Activated CD4-positive, alpha-beta T cell treated with anti-CD3 and anti-CD28 coated beads, Interleukin-2, amount 50 U/mL, for 1 hour (primary cell): ENCODE results near the gene LEKR1.

ENCODE experiments used
- DNase-seq: peaks from one replicate; pipeline ENCODE4 v3.0.0-alpha.2; 2020

Gene LEKR1

DNA sequence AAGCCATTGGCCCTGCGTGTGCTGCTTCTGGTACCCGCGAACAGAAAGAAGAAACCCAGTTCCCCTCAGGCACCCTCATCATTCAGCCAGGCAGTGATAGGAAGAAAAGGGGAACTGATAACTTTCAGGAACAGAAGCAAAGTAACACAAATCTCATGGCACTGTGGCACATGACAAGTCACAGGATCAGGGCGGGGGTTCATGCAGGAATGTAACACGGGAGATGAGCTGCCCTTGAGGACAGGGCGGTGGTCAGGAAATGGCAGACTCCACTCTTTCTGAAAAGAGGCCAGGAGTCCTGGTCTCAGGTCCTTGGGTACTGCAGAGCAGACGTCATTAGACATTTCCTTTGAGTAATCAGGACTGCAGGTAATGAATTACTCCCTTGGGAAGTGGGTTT, 238.2 kb downstream of the LEKR1 start:
- no peak for DNase-seq

DNA sequence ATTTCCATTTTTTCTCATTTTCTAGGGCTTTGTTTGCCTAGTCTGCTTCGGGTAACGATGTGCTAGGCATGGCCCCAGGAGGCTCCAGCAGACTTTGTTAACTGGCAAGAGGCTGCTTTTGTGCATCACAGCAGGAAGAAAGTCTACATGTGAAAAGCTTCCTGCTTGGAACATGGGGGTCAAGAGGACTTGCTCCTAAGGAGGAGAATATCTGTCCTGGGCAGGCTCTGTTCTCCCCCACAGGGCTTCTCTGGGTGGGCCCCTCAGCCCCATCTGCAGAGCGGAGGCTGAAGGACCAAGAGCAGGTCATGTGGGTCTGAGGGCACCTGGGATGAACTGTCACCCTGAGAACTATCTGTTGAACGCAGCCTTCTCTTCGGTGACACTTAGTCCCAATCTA, 239.0 kb downstream of the LEKR1 start:
- no peak for DNase-seq

GRCh38 chr3:157066335-157067098, 240.4 kb downstream of the LEKR1 start:
- DNase-seq: no peak

DNA sequence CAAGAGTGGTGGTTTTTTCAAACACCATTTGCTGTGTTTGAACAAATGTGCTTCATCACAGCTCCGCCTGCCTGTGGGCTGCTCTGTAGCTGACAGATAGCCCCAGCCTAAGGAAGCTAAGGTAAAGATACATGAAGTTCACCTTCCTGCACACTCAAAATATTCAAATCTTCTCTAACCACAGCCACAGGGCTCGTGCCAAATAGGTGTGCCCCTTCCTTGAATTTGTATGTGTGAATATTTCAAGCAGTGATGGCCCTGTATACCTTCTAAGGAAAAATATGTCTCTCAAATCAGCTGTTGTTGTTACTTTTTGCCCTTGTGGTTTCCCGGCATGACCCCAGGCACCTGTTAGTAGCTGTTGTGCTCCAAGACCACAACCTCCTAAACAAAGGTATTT, 241.0 kb downstream of the LEKR1 start:
- DNase-seq: peak; percentile 21

- no peak for DNase-seq
These were observed 243.3 kb downstream of the LEKR1 start for GRCh38 chr3:157069406-157069805.

- no peak for DNase-seq
These were observed 243.9 kb downstream of the LEKR1 start for GRCh38 chr3:157069846-157070677.

GRCh38 chr3:157070678-157070999, 244.5 kb downstream of the LEKR1 start:
- DNase-seq: no peak

- no peak for DNase-seq
These were observed 245.8 kb downstream of the LEKR1 start for GRCh38 chr3:157071744-157072525.

GRCh38 chr3:157073810-157074209, 247.7 kb downstream of the LEKR1 start:
- DNase-seq: no peak

DNA sequence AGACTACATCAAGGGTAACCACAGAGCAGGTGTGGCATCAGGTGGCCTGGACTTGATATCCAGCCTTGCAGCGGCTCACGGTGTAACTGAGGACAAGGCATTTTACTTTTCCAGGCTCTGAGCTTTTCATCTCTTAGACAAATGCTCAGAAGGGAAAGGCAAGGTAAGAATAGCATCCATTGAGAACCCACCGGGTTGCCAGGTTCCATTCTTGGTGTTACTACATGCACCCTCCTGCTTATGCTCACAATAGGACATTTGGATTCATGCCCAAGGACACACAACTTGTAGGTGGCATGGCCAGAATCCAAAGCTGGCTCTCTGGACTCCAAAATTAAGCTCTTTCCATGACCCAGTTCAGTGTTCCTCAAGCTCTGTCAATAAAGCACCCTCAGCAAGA, 248.3 kb downstream of the LEKR1 start:
- no peak for DNase-seq

GRCh38 chr3:157074981-157075380, 248.8 kb downstream of the LEKR1 start:
- no peak for DNase-seq

DNA sequence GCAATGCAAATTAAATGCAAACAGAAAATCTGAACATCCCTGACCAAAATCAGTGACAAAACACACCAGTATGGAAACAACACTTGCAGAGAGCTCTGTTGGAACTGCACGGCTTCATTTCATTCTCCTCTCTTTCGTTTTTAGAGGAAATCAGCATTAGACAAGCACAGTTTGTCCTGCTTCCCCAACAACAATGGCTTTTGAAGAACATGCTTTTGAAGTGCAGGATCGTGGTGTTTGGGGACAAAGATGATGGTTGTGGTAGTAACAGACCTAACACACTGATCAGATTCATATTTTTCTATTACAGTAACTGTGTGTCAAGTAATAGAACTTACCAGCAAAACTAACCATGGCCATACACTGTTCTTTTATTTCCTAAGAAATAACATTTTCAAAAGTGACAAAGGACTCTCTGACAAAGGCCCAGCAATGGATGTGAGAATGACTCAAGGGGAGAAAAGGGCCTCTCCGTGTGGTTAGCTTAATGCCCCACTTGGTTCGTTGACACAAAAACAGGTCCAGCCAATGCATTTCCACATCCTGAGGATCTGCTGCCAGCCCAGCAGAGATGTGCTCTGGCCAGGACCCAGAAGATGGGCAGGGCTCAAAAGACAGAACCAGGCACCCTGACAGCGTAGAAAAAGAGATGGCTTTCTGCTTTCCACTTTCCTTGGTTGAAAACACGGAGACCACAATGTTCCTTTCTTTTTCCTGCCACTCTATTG, 249.7 kb downstream of the LEKR1 start:
- DNase-seq: no peak

- no peak for DNase-seq
These were observed 251.4 kb downstream of the LEKR1 start for GRCh38 chr3:157077565-157077991.

GRCh38 chr3:157078131-157078810, 252.1 kb downstream of the LEKR1 start:
- no peak for DNase-seq

DNA sequence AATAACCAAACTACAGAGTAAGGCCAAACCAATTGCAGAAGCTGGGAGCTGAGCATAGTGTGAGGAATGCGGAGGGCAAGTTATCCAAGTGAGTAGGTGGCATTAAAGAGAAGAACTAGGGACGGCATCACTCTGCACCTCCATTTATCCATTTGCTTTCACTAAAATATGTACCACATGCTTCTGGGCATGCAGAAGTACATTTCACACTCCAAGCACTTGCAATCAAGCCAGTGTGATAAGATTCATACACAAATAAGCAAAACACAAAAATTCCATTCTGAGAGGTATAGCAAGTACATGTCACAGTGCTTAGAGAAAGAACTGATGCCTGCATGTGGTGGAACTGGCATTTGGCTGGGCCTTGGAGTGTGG, 252.6 kb downstream of the LEKR1 start:
- no peak for DNase-seq

- DNase-seq: no peak
These were observed 253.7 kb downstream of the LEKR1 start for GRCh38 chr3:157079676-157080369.

GRCh38 chr3:157081626-157082210, 255.6 kb downstream of the LEKR1 start:
- peak; percentile 85 for DNase-seq

GRCh38 chr3:157082305-157082982, 256.3 kb downstream of the LEKR1 start:
- no peak for DNase-seq

- DNase-seq: no peak
These were observed 257.7 kb downstream of the LEKR1 start for GRCh38 chr3:157083824-157084223.

DNA sequence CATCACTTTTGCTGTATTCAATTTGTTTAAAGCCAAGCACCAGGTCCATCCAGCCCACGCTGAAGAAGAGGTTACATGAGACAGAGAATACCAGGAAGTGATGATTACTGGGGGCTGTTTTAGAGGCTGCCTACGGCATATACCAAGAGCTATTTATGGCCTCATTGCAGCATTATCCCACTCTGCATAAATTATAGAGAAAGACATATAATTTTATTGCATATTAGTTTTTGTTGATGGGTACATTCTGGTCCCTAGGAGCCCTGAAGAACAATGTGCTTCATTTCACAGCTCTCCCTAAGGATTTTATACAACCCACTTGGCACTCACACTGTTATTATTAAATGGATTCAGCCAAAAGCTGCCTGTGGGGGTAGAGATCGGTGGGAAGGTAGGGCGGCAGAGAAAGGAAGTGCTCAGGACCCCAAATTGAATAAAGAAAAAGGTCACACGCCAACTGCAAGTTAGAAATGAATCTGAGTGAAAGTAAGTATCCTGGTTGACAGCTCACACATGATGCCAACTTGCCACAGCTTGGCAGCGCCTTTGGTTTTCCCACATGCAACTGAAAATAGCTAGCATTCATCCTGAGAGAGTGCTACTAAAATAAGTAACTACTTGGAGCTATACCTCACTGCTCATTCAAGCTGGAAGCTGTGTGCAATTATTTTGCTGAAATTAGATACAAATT, 260.1 kb downstream of the LEKR1 start:
- DNase-seq: no peak
